Measurements from ENCODE around the gene CHID1. TPM values are rescaled to one million over a fixed set of nuclear protein-coding genes. Genes with fewer than 3 reads are reported as not detected.

Gene CHID1
- total RNA-seq, 1 donor from 2014 or later: 108 TPM

DNA sequence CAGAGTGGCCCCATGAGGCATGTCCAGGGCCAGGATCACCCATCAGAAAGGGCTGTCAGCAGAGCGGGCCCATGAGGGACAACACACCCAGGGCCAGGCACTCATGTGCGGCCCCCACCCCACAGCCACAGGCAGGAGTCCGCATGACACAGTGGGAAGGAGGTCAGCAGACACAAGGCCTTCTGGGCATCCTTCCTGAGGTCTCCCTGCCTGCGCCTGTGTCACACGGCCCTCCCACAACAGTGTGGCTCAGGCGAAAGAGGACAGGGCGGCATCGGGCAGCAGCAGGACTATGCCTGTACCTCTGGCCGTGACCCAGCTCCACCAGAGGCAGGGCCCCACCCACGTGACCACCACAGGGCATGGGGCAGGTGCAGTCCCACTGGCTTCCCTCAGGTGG, 27.1 kb downstream of the CHID1 start:
- TF ChIP-seq CTCF (conservative IDR thresholded peaks at IDR 0.05; ENCODE audit: low read depth, low read length): no peak
- DNase-seq (ENCODE audit: low read depth): no peak
- no peak overlapping the region for H3K4me3 ChIP-seq (ENCODE audit: low read depth, low read length)

- DNase-seq (ENCODE audit: low read depth): no peak
- H3K4me3 ChIP-seq (ENCODE audit: low read depth, low read length): no peak overlapping the region
- TF ChIP-seq CTCF (conservative IDR thresholded peaks at IDR 0.05; ENCODE audit: low read depth, low read length): no peak
These were observed 28.0 kb downstream of the CHID1 start for GRCh38 chr11:882596-882995.

- no peak for DNase-seq (ENCODE audit: low read depth)
- no peak for TF ChIP-seq CTCF (conservative IDR thresholded peaks at IDR 0.05; ENCODE audit: low read depth, low read length)
- H3K4me3 ChIP-seq (ENCODE audit: low read depth, low read length): no peak overlapping the region
These were observed 30.2 kb downstream of the CHID1 start for GRCh38 chr11:880447-880846.

DNA sequence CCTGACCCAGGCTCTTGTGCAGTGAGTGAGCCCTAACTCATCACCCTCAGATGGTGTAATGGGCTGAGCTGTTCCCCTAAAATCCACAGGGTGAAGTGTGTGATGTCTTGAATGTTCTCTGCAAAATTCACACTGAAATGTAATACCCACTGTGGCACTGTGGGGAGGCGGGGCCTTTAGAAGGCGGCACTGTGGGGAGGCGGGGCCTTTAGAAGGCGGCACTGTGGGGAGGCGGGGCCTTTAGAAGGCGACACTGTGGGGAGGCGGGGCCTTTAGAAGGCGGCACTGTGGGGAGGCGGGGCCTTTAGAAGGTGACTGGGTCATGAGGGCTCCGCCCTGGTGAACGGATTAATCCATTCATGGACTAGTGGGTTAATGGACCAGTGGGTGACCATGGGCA, 33.0 kb downstream of the CHID1 start:
- no peak for DNase-seq (ENCODE audit: low read depth)
- H3K4me3 ChIP-seq (ENCODE audit: low read depth, low read length): no peak overlapping the region
- no peak for TF ChIP-seq CTCF (conservative IDR thresholded peaks at IDR 0.05; ENCODE audit: low read depth, low read length)

DNA sequence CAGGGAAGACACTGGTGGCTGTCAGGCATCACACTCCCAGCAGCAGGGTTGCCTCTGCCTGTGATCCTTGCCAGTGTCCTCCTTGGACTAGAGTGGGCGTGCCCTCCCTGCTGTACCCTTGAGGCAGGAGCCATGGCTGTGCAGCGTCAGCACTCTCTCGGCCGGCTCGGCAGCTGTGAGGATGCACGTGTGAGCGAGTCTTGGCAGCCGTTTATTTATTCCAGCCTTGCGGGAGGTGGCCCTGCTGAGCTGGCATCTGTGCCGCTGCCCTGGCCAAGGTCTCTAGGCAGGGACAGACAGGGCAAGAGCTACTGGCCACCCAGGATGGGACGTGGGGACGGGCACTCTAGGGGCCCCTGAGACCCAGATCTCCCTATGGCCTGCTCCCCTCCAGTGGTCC, 34.1 kb downstream of the CHID1 start:
- DNase-seq (ENCODE audit: low read depth): no peak
- TF ChIP-seq CTCF (conservative IDR thresholded peaks at IDR 0.05; ENCODE audit: low read depth, low read length): no peak

GRCh38 chr11:875769-876301, 34.8 kb downstream of the CHID1 start:
- DNase-seq (ENCODE audit: low read depth): no peak
- H3K4me3 ChIP-seq (ENCODE audit: low read depth, low read length): no peak overlapping the region
- no peak for TF ChIP-seq CTCF (conservative IDR thresholded peaks at IDR 0.05; ENCODE audit: low read depth, low read length)

More for the DNA sequence above, 34.1 kb downstream of the CHID1 start:
- H3K4me3 ChIP-seq (ENCODE audit: low read depth, low read length): no peak overlapping the region

DNA sequence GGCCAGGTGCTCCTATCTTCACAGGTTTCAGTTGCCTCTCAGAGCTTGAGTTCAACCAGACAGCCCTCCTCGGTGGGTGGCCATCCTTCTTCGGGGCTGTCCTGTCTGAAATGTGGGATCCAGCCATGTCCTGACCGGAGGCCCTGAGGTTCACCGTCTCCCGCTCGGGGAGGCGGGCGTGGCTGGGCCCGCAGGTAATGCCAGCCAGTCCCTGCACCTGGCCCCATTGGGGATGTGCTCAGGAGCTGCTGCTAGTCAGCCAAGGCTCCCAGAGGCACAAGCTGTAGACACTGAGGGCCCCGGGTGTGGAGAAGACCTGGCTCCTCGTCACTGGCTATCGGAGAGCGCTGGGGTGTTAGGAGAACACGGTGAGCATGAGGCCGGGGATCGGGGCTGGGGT, 35.4 kb downstream of the CHID1 start:
- H3K4me3 ChIP-seq (ENCODE audit: low read depth, low read length): no peak overlapping the region
- TF ChIP-seq CTCF (conservative IDR thresholded peaks at IDR 0.05; ENCODE audit: low read depth, low read length): no peak
- no peak for DNase-seq (ENCODE audit: low read depth)

Data from epithelial cell of proximal tubule (primary cell).